ENCODE results near the gene RASAL2.

- TF ChIP-seq HMGXB4 (CRISPR knock-in tag; IDR thresholded peaks at IDR 0.05; ENCODE audit: borderline replicate concordance) (no peak), BHLHE40 (IDR thresholded peaks at IDR 0.05; ENCODE audit: low read depth, low read length) (no peak), RFX5 (IDR thresholded peaks at IDR 0.05) (no peak), MAFK (IDR thresholded peaks at IDR 0.05; ENCODE audit: partially characterized antibody) (no peak), RAD21 (conservative IDR thresholded peaks at IDR 0.05 in 1 of 2, IDR thresholded peaks at IDR 0.05 in 1 of 2) (no peak), POLR2A (IDR thresholded peaks at IDR 0.05; ENCODE audit: low read length) (no peak), MAZ (IDR thresholded peaks at IDR 0.05; ENCODE audit: borderline replicate concordance, low read depth, low read length) (no peak), EP300 (IDR thresholded peaks at IDR 0.05) (no peak), CHD4 (IDR thresholded peaks at IDR 0.05; ENCODE audit: borderline replicate concordance) (no peak), SMC3 (IDR thresholded peaks at IDR 0.05) (no peak), RNF2 (IDR thresholded peaks at IDR 0.05; ENCODE audit: borderline replicate concordance, low read depth) (no peak)
- TF ChIP-seq, protein P1, sequence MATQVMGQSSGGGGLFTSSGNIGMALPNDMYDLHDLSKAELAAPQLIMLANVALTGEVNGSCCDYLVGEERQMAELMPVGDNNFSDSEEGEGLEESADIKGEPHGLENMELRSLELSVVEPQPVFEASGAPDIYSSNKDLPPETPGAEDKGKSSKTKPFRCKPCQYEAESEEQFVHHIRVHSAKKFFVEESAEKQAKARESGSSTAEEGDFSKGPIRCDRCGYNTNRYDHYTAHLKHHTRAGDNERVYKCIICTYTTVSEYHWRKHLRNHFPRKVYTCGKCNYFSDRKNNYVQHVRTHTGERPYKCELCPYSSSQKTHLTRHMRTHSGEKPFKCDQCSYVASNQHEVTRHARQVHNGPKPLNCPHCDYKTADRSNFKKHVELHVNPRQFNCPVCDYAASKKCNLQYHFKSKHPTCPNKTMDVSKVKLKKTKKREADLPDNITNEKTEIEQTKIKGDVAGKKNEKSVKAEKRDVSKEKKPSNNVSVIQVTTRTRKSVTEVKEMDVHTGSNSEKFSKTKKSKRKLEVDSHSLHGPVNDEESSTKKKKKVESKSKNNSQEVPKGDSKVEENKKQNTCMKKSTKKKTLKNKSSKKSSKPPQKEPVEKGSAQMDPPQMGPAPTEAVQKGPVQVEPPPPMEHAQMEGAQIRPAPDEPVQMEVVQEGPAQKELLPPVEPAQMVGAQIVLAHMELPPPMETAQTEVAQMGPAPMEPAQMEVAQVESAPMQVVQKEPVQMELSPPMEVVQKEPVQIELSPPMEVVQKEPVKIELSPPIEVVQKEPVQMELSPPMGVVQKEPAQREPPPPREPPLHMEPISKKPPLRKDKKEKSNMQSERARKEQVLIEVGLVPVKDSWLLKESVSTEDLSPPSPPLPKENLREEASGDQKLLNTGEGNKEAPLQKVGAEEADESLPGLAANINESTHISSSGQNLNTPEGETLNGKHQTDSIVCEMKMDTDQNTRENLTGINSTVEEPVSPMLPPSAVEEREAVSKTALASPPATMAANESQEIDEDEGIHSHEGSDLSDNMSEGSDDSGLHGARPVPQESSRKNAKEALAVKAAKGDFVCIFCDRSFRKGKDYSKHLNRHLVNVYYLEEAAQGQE (IDR thresholded peaks at IDR 0.05) = no peak
- TF ChIP-seq, protein P2, sequence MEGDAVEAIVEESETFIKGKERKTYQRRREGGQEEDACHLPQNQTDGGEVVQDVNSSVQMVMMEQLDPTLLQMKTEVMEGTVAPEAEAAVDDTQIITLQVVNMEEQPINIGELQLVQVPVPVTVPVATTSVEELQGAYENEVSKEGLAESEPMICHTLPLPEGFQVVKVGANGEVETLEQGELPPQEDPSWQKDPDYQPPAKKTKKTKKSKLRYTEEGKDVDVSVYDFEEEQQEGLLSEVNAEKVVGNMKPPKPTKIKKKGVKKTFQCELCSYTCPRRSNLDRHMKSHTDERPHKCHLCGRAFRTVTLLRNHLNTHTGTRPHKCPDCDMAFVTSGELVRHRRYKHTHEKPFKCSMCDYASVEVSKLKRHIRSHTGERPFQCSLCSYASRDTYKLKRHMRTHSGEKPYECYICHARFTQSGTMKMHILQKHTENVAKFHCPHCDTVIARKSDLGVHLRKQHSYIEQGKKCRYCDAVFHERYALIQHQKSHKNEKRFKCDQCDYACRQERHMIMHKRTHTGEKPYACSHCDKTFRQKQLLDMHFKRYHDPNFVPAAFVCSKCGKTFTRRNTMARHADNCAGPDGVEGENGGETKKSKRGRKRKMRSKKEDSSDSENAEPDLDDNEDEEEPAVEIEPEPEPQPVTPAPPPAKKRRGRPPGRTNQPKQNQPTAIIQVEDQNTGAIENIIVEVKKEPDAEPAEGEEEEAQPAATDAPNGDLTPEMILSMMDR (IDR thresholded peaks at IDR 0.05) = no peak
- TF ChIP-seq, protein P3, sequence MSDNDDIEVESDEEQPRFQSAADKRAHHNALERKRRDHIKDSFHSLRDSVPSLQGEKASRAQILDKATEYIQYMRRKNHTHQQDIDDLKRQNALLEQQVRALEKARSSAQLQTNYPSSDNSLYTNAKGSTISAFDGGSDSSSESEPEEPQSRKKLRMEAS (IDR thresholded peaks at IDR 0.05) = no peak
Observed at GRCh38 chr1:178533121-178533946, 439.4 kb downstream of the RASAL2 start.

Data from A549 (cell line).